B cell (primary cell): Measurements from ENCODE around the gene UBE2O. TPM values are rescaled to one million over a fixed set of nuclear protein-coding genes. Genes with fewer than 3 reads are reported as not detected.

Experiments used
- ATAC-seq: fragments of 200-7000 bp; cut with Tn5 transposase; one replicate; pipeline ENCODE4 v1.10.0; 2021; ENCODE audit warnings: low read depth, mild to moderate bottlenecking, moderate number of reproducible peaks, moderate library complexity
- CTCF ChIA-PET: fragments of 350-600 bp; sonication (Branson Sonifier 250); formaldehyde crosslinking; loops from one replicate; lab custom pipeline; 2021; ENCODE audit warnings: antibody characterized with exemption, inconsistent platforms; lab: Charles Lee
- POLR2A ChIA-PET: fragments of 350-600 bp; sonication (Branson Sonifier 250); formaldehyde crosslinking; loops from one replicate; lab custom pipeline; 2021; ENCODE audit warnings: antibody characterized with exemption; lab: Charles Lee
- DNase-seq: peaks from one replicate; pipeline ENCODE4 v3.0.0; 2013
- H2AFZ ChIP-seq: 2 replicates; pipeline ENCODE4 v1.6.1; 2012; ENCODE audit warnings: mild to moderate bottlenecking, low read depth, low read length; ENCODE audit not compliant: insufficient read depth, poor library complexity, severe bottlenecking
- H3K27ac ChIP-seq, 2 donors: 1 replicate in 1 of 2; 2 replicates in 1 of 2; pipeline ENCODE4 v1.5.1; 2012 to 2013; ENCODE audit warnings: low read length in 2 of 2, mild to moderate bottlenecking in 2 of 2, moderate library complexity in 1 of 2
- H3K27me3 ChIP-seq, 4 experiments: fragments of 200-600 bp in 1 of 4; sonication (generic) in 1 of 4; replicated peaks in 1 of 4; 1 replicate in 2 of 4; 2 replicates in 2 of 4; pipeline versions ENCODE4 v1.6.1 to v1.7.0; 2013 to 2016; ENCODE audit warnings: low read length in 3 of 4, mild to moderate bottlenecking in 2 of 4, mixed read lengths in 1 of 4, moderate library complexity in 1 of 4; ENCODE audit not compliant: insufficient read depth in 4 of 4, control insufficient read depth in 3 of 4; ENCODE audit errors: control extremely low read depth in 1 of 4
- H3K36me3 ChIP-seq, 2 experiments: replicated peaks in 1 of 2; 1 replicate in 1 of 2; 2 replicates in 1 of 2; pipeline versions ENCODE4 v1.6.1 to v1.7.1; 2013; ENCODE audit warnings: low read length in 1 of 2; ENCODE audit not compliant: insufficient read depth in 2 of 2, control insufficient read depth in 1 of 2; ENCODE audit errors: control extremely low read depth in 1 of 2, extremely low read depth in 1 of 2
- H3K4me1 ChIP-seq, 2 donors: fragments of 200-600 bp in 1 of 2; sonication (generic) in 1 of 2; 1 replicate in 1 of 2; 2 replicates in 1 of 2; pipeline versions ENCODE4 v1.5.1 to v1.6.1; 2013 to 2017; ENCODE audit warnings: low read length in 2 of 2; ENCODE audit not compliant: control insufficient read depth in 2 of 2, insufficient read depth in 2 of 2
- H3K4me2 ChIP-seq: replicated peaks from 2 replicates; pipeline ENCODE3; 2012; ENCODE audit warnings: mild to moderate bottlenecking, low read depth, low read length; ENCODE audit not compliant: poor library complexity, severe bottlenecking
- H3K4me3 ChIP-seq, 5 experiments: fragments of 200-600 bp in 1 of 5; sonication (generic) in 1 of 5; 1 replicate in 3 of 5; 2 replicates in 2 of 5; pipeline versions ENCODE4 v1.5.1 to v1.7.0; 2011 to 2016; ENCODE audit warnings: low read length in 4 of 5, mild to moderate bottlenecking in 4 of 5, low read depth in 2 of 5, control low read depth in 1 of 5, moderate library complexity in 1 of 5; ENCODE audit not compliant: insufficient read depth in 1 of 5; ENCODE audit errors: control extremely low read depth in 1 of 5, extremely low read depth in 1 of 5
- H3K79me2 ChIP-seq: fragments of 200-600 bp; sonication (generic); one replicate; pipeline ENCODE4 v1.6.0; 2016; ENCODE audit warnings: low read length; ENCODE audit not compliant: control insufficient read depth, insufficient read depth
- H3K9ac ChIP-seq: fragments of 200-600 bp; sonication (generic); 2 replicates; pipeline ENCODE4 v1.6.1; 2017; ENCODE audit warnings: mild to moderate bottlenecking, low read length, moderate library complexity
- H3K9me3 ChIP-seq, 3 donors: one replicate each; pipeline versions ENCODE4 v1.6.1 to v1.7.1; 2013; ENCODE audit warnings: low read length in 2 of 3; ENCODE audit not compliant: control insufficient read depth in 2 of 3, insufficient read depth in 1 of 3; ENCODE audit errors: control extremely low read depth in 1 of 3
- H4K20me1 ChIP-seq: 2 replicates; pipeline ENCODE4 v1.6.0; 2012; ENCODE audit warnings: mild to moderate bottlenecking, low read length; ENCODE audit not compliant: insufficient read depth, control insufficient read depth, poor library complexity, severe bottlenecking
- H3K27ac Mint-ChIP-seq: one replicate; pipeline ENCODE4 v1.8.0; 2021; ENCODE audit warnings: mixed read lengths
- H3K27me3 Mint-ChIP-seq: one replicate; pipeline ENCODE4 v1.8.0; 2021; ENCODE audit warnings: mixed read lengths
- H3K4me1 Mint-ChIP-seq: one replicate; pipeline ENCODE4 v1.8.0; 2021; ENCODE audit warnings: mixed read lengths
- H3K4me3 Mint-ChIP-seq: one replicate; pipeline ENCODE4 v1.8.0; 2021; ENCODE audit warnings: mixed read lengths
- H3K9me3 Mint-ChIP-seq: one replicate; pipeline ENCODE4 v1.8.0; 2022; ENCODE audit warnings: mixed read lengths; ENCODE audit not compliant: insufficient read depth
- CTCF ChIP-seq: fragments of 200-600 bp; IDR thresholded peaks from one replicate; pipeline ENCODE4 v1.8.0; 2022; ENCODE audit warnings: antibody characterized with exemption, mild to moderate bottlenecking
- EZH2 ChIP-seq: IDR thresholded peaks from 2 replicates; pipeline ENCODE4 v1.6.1; 2012; ENCODE audit warnings: borderline replicate concordance, low read depth, mild to moderate bottlenecking, moderate library complexity, low read length; ENCODE audit not compliant: insufficient read depth, poor library complexity, severe bottlenecking
- WGBS: methylation state at CpG from one replicate; pipeline ENCODE4 v1.1.5; 2013; ENCODE audit warnings: missing lambda C conversion rate; ENCODE audit not compliant: insufficient coverage; 5-methylcytosine and 5-hydroxymethylcytosine counted together
- intact Hi-C: fragments of 100-400 bp; cut with micrococcal nuclease; formaldehyde crosslinking; loops from one replicate; pipeline ENCODE4 v1.10.0; 2022
- polyA plus RNA-seq: library from polyadenylated mRNA; depleted of rRNA; stranded (reverse); fragments of >200 nt; gene quantifications from 2 replicates; pipeline ENCODE4 v1.2.3, GENCODE V29; 2012
- total RNA-seq, 2 donors: library from RNA; stranded (reverse); fragments of 120-200 nt in 1 of 2; gene quantifications; 1 replicate in 1 of 2; 2 replicates in 1 of 2; pipeline versions ENCODE4 v1.2.3 to v1.2.4, GENCODE V29; 2013 to 2022

UBE2O gene
- total and polyA plus RNA-seq, 2 donors (not counting 1 experiment from before 2014, with no cell fraction given), result 41.3 to 54.0 TPM

GRCh38 chr17:76376318-76377133 lies 76.4 kb downstream of the UBE2O start:
- Histone ChIP-seq H3K27ac (no peak overlapping the region), H3K4me1 (no peaks in the 10 kb centered on the region), H3K4me2 (no peak overlapping the region), H3K36me3 (no peaks in the 10 kb centered on the region), H3K4me3 (no peak overlapping the region), H4K20me1 (no peaks in the 10 kb centered on the region), H3K27me3 (peaks cover 0 to 4% (median 0%) of the 10 kb centered on the region in 4 experiments), H3K9me3 (no peaks in the 10 kb centered on the region), H3K9ac (no peak overlapping the region), H3K79me2 (no peaks in the 10 kb centered on the region), H2AFZ (no peak overlapping the region)
- no peak for ATAC-seq
- Mint-ChIP-seq H3K27ac (no peak overlapping the region), H3K4me1 (no peaks in the 10 kb centered on the region), H3K4me3 (no peak overlapping the region), H3K9me3 (no peaks in the 10 kb centered on the region), H3K27me3 (peaks cover 18% of the 10 kb centered on the region)
- ChIA-PET CTCF (interaction anchor here (1.1 to 1.4 kb wide), 2 partner anchors 9 to 14 kb away, joined by 3 to 5 read pairs; no protein-coding TSS in a partner anchor), POLR2A (interaction anchor here (0.7 kb wide), 1 partner anchor 236 kb away, joined by 3 read pairs; the partner anchor contains the start of gene FOXJ1)
- TF ChIP-seq CTCF (no peak), EZH2 (no peak)
- DNase-seq, result no peak
- intact Hi-C loops, result no loop called here
- WGBS, result 80% methylated on average over 7 of the region's 8 CpGs
